Kidney tubule cell (primary cell): ENCODE data around the gene GLP2R.

Experiments
- DNase-seq: peaks from one replicate; pipeline ENCODE4 v3.0.0-alpha.2; 2018; ENCODE audit warnings: low spot score

The GLP2R gene

DNA sequence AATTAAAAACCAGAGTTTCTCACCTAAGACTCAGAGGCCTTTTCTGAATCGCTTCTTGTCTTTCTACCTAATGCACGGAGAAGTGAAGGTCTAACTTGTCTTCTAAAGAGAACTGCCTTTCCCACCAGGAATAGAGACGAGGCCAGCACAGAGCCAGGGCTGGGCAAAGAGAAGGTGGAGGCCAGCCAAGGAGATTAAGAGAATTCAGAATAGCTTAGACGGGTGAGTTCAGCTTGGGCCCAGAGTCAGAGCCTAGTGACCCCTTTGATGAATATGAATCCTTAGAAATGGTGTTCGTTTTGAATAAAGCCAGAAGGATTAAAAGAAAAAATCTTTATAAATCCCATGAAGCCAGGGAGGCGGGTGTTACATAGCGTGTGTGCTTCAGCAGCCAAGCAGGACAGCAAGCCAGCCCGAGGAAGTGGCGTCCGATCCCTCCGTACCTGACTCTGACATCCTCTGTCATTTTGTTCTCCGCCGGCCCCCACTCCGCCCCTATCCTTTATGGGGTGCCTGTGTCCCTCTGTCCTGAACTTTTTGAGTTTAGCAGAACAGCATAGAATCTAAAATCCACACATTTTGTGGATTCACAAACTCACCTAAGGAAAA, 11.3 kb upstream of the GLP2R start:
- DNase-seq = no peak

DNA sequence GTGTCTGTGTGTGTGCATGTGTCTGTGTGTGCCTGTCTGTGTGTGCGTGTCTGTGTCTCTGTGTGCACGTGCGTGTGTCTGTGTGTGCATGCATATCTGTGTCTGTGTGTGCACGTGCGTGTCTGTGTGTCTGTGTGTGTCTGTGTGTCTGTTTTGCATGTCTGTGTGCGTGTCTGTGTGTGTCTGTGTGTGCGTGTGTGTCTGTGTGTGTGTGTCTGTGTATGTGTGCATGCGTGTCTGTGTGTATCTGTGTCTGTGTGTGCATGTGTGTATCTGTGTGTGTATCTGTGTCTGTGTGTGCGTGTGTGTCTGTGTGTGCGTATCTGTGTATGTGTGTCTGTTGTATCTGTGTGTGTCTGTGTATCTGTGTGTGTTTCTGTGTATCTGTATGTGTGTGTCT, 9.3 kb upstream of the GLP2R start:
- no peak for DNase-seq

DNA sequence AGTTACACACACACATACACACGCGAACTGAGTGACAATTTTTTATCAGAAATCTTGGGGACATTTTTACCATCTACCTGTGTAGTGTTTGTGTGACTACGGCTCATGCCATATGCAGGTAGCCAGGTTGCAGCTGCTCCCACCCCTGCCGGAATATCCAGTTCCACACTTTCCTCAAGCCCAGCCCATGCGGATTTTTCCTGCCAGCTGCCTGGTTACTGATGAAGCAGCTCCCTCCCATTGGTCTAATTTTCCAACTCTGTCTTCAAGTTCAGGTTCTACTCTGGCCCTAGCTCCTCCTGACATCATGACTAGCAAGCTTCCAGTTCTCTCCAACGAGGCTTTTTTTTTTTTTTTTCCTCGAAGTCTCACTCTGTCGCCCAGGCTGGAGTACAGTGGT, 8.6 kb upstream of the GLP2R start:
- peak; percentile 67 for DNase-seq

DNA sequence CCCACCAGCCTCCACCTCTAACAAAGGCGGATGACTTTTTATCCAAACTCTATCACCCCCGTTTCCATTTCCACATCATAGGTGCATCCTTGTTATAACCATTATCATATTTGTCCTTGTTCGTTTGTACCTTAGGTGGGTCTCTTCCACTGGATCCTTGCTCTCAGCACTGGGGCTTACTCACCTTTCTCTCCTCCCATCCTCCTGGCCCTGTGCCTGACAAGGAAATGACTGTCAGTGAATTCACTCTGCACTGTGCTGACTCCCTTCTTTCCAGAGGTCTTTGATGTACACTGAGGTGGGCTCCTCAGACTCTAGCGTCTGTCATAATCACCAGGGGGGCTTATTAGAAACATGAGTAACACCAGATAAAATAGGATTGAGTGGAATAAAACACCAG, 7.0 kb upstream of the GLP2R start:
- peak; percentile 44 for DNase-seq

DNA sequence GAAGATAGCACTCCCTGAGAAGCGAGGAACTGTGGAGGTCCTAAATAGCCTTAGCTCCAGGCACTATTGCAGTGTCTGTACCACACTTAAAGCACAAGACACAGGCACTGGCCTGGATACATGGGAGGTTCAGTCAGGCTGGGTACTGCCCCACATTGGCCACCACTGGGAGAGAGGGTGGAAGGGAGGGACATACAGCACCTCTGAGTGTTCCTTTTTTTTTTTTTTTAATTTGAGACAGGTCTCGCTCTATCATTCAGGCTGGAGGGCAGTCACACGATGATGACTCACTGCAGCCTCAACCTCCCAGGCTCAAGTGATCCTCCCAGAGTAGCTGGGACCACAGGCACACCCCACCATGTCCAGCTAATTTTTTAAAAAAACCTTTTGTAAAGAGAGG, 5.3 kb upstream of the GLP2R start:
- no peak for DNase-seq

DNA sequence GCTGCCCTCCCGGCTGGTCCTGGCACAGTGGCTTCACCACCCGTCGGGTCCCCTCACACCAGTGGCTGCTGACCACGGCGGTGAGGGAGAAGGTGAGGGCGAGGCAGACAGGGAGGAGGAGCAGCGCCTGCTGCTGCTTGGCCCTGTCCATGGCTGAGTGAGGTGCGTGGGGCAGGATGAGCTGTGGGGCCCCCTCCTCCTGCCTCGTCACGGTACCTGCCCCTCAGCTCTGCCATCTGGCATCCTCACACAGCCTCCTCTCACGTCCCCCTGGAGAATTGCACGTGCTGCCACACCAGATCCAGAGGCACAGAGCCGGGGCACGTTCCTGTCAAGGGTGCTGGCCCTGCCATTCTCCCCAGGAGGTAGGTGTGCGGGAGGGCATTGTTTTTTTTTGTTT, 3.8 kb upstream of the GLP2R start, which contains the start of gene GSG1L2:
Gene GSG1L2 (minus strand): TSS at position 159 of the 400 bp plus-strand sequence. CDS start 8 bp downstream, at position 151.
- DNase-seq = no peak

DNA sequence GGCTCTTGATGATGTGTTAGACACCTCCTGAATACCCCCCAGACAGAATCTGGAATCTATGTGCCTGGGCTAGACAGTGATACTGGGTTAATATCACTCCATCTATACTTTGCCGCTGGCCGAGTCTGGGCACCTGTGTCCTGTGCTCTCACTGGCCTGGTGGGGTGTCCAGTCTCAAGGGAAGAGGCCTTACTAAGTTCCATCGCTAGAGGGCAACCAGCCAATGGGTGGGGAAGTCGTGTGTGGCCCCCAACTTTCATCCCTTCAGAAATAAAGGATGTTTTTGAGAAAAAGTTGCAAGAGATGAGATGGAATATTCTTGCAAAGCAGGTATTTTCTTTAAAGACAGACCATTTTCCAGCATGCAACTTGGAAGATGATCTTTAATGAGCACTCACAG, 1.6 kb upstream of the GLP2R start:
- DNase-seq = no peak

DNA sequence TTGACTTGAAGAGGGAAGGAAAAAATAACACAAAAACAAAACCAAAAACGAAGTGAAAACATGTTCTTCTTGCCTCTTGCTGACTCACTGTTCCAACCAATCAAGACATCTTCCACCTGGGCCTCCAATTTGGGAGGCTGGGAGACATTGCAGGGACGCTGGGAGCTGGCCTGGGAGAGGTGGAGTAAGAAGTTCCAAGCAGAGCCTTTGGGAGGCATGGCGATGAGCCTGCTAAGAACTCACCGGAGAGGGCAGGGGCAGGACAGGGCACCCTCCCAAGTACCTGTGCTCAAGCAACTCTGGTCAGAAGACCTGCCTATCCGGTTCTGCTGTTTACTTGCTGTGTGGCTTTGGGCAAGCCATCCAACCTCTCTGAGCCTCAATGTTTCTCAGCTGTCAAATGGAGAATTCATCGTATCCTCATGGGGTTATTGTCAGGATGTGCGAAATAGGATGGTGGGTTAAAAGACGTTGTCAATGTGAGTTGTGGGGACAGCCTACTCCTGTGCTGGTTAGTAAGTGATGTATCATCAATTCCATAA, 856 bp upstream of the GLP2R start:
- DNase-seq = no peak

DNA sequence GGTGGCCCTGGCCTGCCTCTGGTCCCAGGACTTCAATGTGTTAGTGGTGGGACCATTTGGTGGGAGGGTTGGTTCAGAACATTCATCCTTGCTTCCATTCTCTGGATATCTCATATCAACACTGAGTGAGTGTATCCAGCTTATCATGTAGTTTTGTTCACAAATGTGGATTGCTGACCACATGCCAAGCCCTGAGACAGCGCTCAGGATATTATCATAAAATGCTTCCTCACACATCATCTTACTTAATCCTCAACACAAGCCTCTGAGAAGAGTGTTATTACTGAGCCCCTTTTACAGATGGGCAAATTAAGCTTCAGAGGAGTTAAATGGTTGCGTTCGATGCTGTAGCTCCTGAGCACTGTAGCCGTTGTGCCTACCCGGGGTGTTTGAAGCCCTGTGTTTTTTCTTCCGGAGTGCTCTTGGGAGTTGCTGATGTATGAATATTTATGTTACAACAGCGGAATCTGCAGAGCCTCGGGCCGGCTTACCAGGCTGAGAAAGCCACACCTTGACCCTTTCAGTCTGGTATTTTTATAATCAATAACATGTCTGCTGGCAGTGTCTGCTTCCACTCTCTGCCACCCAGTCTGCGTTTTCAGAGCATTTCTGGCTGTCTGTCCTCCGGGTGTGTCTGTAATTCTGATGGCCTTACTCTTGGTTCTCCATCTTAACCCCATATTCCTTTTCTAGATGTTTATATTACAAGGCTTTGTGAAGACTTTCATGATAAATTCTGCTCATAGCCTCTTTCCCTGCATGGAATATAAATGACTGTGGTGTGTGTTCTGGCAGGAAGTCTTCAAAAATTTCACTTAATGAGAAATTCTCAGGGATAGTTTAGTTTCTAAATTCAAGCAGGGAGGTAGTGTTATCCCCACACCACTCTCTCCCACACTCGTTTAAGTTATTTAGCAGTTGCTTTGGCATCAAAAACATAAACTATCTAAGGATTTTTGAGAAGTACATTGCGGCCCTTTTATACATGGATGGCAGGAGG, 2.9 kb downstream of the GLP2R start:
- DNase-seq = no peak

DNA sequence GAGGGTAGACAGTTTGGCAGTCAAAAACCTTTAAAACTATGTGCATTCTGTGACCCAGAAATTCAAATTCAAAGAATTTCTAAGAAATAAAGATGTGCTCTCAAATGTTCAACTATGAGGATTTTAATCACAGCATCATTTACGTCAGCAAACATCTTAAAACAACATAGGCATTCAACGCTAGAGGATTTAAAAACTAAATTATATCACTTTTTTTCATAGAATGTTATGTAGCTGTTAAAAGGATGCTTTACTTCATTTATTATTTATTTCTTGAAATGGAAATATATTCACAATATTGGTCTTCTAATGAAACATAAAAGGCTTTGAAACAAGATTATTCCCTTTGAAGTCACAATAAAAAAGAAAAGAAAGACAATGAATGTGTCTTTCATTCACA, 3.6 kb downstream of the GLP2R start:
- no peak for DNase-seq

DNA sequence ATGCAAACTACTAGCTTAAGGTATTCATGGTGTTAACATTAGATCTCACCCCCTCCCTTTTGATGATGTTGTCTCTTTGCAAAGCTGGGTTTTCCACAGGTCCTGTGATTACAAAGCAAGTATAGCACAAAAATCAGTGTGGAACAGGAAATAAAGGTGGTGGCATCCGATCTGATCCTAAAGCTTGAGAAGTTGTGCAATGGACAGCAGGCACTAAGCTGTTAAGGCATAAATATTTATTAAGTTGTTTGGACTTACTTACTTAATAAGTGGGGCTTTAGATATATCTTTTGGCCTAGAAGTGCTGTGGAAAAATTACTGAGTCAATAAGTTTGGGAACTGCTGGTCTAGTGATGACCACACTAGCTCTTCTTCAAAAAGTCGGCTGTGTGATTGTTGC, 5.0 kb downstream of the GLP2R start:
- no peak for DNase-seq

DNA sequence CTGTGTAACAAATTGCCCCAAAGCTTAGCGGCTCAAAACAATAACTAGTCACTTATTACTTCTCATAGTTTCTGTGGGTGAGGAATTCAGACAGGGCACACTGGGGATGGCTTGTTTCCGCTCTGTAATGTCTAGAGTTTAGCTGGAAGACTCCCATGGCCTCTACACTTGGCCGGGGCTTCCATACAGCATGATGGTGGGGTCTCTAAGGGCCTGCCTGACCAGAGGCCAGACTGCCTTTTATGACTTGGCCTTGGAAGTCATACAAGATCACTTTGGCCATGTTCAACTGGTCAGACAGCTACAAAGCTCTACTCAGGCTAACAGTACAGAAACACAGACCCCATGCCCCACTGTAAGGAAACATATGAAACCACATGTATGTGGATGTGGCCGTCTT, 8.2 kb downstream of the GLP2R start:
- DNase-seq = no peak

DNA sequence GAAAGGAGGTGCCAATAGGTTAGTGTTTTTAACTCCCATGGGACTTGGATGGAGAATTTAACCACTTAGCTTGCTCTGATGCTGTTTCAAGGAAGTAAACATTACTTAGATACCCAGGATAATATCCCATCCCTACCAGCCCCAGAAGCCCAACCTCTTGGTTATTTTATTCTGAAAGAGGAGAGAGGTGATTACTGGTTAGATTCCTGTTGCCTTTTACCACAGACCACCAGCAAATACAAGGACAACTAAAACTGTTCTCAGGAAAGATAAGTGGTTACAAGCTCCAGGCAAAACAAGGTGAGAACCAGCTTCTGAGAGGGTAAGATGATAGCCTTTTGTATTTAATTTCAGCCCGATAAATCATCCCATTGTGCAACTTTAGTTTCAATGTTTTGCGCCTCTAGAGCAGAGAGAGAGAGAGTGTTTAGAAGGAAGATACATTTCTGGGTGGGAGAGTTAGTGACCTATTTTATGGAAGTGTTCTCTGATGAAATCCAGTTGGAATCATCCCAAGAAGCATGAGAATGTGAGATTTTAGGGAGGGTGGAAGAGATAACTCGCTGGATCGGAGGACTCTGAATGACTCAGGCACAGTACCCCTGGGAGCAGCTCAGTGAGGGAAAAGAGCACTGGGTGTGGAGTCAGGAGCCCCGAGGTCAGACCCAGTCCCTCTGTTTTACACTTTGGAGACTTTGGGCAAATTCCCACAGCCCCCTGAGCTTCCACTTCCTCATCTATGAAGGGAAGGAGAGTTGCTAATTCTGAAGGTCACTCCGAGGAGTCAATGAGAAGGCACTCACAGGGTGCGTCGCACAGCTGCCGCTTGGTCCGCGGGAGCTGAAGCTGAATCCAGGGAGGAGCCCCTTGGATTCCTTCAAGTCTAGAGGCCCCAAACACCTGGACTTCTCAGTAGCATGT, 12.1 kb downstream of the GLP2R start:
- peak; percentile 71 for DNase-seq

DNA sequence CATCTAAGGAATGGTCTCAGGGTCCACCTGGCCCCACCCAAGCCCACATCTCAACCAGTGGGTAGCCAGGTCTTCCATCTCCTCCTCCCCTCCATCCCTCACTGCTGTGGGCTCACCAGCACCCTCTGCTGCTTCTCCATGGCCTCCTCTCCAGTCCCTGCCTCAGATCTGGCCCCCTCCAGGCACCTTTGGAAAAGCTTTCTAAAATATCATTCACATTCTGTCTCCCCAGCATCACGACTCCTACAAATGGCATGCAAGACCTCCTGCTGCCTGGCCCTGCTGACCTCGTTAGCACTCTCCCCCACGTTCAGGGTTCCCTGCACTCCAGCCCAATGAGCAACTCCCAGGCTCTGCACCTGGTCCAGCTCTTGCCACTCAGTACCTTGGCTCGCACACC, 13.7 kb downstream of the GLP2R start:
- peak; percentile 80 for DNase-seq

DNA sequence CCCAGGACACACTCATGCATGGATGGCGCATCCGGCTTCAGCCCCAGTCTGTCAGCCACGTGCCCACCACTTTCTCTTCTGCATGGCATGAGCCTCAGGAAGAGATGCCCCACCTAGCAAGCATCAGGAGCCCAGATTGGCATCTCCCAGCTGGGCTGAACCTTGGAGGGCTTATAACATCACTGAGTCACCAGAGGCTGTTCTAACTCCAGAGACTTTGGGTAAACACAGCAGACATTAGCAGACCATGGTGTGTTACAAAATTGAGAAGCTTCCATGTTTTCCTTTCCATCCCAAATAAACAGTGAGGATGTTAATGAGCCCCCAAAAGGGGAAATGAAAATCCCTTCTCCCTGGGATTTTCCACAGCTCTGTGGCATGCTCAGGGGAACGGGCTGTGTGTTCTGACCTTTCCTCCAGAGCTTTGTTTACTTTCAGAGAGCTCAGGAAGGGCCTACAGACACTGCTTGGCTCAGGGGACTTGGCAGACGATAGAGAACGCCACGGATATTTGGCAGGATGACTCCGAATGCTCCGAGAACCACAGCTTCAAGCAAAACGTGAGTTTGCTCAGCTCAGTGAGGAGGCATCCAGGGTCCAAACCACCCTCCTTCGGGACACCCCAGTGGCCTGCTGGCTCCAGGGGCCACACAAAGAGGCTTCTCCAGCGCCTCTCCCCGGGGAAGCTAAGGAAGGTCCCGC, 16.5 kb downstream of the GLP2R start:
- DNase-seq = no peak

DNA sequence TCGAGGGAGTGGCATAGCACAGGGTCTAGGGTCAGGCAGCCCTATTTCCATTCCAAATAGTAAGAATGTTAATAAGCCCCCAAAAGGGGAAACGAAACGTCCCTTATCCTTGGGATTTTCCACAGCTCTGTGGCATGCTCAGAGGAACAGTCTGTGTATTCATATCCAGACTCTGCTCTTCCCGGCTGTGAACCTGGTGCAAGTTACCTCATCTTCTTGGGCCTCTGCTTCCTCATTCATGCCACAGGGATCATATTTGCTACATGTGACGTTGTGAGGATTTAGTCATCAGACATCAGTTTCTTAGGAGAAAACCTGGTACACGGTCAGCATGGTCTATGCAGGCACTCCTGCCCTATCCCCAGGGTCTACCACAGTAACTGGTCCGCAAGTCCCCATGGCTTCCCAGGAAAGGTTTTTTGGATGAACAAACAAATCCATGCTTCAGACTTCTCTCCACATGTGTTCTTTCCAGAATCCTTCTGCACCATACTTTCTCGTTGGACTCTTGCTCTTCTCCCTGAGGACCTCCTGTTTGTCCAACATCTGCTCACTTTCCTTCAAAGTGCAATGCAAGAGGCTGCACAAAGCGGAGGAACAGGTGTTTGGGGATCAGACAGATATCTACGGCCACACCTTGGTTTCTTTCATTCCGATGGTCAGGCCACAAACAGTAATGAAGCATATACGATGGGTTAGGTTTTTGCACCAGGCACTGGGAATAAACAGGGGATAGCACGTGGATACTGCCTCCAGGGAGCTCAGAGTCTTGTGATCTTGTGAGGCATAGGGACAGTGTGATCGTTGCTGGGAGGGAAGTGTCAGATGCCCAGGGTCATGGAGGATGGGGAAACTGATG, 17.7 kb downstream of the GLP2R start:
- DNase-seq = peak; percentile 62

DNA sequence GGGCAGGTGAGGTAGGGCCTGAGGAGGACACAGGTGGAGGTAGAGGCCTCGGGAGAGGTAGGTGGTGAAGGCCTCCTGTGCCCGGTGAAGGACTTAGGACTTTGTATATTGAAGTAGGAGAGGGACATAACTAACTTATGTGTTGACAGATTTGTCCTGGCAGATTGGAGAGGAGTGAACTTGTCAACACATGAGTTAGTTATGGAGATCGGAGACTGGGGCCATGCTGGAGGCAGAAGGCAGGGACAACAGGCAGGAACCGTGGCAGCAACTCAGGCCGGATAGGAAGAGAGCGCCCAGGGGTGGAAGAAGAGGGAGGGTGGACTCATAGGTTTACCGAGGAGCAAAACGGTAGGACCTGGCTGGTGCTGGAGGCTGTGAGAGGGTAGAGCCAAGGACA, 18.4 kb downstream of the GLP2R start:
- DNase-seq = no peak

DNA sequence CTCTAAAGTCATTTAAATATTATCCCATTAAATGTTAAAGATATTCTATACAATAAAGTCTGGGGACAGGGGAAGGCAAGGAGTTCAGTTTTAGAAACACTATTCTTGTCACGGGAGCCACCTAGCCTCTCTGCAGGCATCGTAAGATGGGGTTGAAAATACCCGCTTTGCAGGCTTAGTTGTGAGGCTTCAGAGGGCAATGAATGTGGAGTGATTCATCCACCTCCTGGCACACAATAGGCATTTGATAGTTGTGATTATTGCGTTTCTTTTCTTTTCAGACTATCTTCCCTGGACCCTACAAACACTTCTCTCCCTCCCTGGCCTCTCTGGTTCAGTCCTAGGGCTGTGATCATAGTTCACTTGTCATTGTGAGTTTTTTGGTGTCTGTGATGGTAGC, 19.6 kb downstream of the GLP2R start:
- DNase-seq = no peak

DNA sequence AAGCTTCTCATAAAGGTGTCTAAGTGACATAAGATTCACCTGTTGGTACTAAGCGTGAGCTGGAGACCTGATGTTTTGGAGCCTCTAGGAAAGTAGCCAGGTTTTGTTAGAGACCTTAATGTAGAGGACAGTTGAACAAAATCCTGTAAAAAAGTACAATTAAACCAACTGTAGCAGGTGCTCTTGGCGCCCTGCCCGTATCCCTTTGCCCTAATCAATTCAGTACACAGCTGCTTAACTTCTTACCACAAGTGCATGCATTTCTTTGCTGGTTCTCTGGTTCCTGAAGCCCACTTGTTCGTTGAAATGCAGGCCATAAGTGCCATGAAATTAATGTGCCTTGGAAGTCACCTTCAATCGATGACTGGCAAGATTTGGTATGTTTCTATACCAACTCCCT, 24.4 kb downstream of the GLP2R start:
- no peak for DNase-seq

DNA sequence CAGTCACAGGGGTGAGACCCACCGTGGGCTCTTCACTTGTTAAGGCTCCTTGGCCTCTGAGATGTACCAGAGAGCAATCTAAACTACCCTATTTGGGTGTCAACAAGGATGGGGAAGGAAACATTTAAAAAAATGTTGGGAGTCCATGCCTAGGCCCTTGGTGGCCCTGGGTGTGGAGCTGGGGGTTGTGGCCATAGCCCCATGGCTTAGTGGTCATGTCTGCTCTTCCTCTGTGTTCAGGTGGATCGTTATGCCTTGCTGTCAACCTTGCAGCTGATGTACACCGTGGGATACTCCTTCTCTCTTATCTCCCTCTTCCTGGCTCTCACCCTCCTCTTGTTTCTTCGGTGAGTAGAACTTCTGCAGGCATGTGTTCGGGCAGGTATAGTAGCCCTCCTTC, 28.5 kb downstream of the GLP2R start:
- no peak for DNase-seq
